ENCODE measurements around the gene MICOS13.

DNA sequence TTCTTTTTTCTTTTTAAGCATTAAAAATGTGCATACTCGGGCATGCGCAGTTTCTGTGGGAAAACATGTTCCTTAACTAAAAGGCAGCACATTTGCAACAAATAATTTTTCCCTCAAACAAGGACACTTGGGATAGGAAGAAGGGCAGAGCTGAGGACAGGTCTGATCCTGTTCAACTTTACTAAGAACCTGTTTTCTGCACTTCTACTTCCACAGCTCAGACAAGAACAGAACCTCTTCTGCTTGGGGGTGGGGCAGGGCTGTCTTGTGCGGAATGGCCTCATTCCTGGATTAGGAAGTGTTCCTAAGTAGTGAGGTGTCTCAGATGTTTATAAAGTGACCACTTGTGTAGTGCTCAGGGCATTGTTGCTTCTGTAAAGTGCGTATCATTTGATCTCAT, 39.1 kb downstream of the MICOS13 start:
- TF ChIP-seq EZH2 (IDR thresholded peaks at IDR 0.05) (no peak), EZH2phosphoT487 (IDR thresholded peaks at IDR 0.05) (no peak)
- TF ChIP-seq, protein P1, sequence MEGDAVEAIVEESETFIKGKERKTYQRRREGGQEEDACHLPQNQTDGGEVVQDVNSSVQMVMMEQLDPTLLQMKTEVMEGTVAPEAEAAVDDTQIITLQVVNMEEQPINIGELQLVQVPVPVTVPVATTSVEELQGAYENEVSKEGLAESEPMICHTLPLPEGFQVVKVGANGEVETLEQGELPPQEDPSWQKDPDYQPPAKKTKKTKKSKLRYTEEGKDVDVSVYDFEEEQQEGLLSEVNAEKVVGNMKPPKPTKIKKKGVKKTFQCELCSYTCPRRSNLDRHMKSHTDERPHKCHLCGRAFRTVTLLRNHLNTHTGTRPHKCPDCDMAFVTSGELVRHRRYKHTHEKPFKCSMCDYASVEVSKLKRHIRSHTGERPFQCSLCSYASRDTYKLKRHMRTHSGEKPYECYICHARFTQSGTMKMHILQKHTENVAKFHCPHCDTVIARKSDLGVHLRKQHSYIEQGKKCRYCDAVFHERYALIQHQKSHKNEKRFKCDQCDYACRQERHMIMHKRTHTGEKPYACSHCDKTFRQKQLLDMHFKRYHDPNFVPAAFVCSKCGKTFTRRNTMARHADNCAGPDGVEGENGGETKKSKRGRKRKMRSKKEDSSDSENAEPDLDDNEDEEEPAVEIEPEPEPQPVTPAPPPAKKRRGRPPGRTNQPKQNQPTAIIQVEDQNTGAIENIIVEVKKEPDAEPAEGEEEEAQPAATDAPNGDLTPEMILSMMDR (IDR thresholded peaks at IDR 0.05) = no peak
